AG20443 (cell line): Measurements from ENCODE around the gene BGLAP.

Experiments
- DNase-seq: peaks from one replicate; pipeline ENCODE4 v3.0.0; 2012; ENCODE audit warnings: low spot score, mixed read lengths

BGLAP gene

GRCh38 chr1:156258859-156259258 is 16.9 kb downstream of the BGLAP start:
- DNase-seq: no peak

- DNase-seq: no peak
Measured at GRCh38 chr1:156259805-156260204, 17.8 kb downstream of the BGLAP start.

- no peak for DNase-seq
Measured at GRCh38 chr1:156260896-156261295, 18.9 kb downstream of the BGLAP start.

- DNase-seq: peak; percentile 91
Measured at GRCh38 chr1:156262461-156263287, 20.7 kb downstream of the BGLAP start.

- DNase-seq: no peak
Measured at GRCh38 chr1:156263288-156263655, 21.3 kb downstream of the BGLAP start.

GRCh38 chr1:156266051-156266450 is 24.1 kb downstream of the BGLAP start:
- DNase-seq: no peak

- DNase-seq: no peak
Measured at GRCh38 chr1:156268336-156268735, 26.4 kb downstream of the BGLAP start.

GRCh38 chr1:156270314-156270713 is 28.3 kb downstream of the BGLAP start:
- no peak for DNase-seq

- peak; percentile 20 for DNase-seq
Measured at GRCh38 chr1:156276532-156276931, 34.5 kb downstream of the BGLAP start.

GRCh38 chr1:156276966-156277381 is 35.0 kb downstream of the BGLAP start:
- DNase-seq: peak; percentile 24

- no peak for DNase-seq
Measured at GRCh38 chr1:156279837-156280236, 37.9 kb downstream of the BGLAP start.

GRCh38 chr1:156281281-156281680 is 39.3 kb downstream of the BGLAP start:
- peak; percentile 56 for DNase-seq

- DNase-seq: no peak
Measured at GRCh38 chr1:156281693-156282478, 39.9 kb downstream of the BGLAP start.

- peak; percentile 96 for DNase-seq
Measured at GRCh38 chr1:156282479-156283222, 40.7 kb downstream of the BGLAP start, which contains the start of gene SMG5. SMG5 (minus strand) TSS chr1:156282825; CDS start chr1:156282680, 145 bp downstream.

- no peak for DNase-seq
Measured at GRCh38 chr1:156283521-156283920, 41.5 kb downstream of the BGLAP start.

GRCh38 chr1:156284112-156284511 is 42.1 kb downstream of the BGLAP start, which contains the start of gene TMEM79:
TMEM79 (plus strand) TSS chr1:156284325; CDS start chr1:156285227, 902 bp downstream.
- no peak for DNase-seq

GRCh38 chr1:156284757-156285156 is 42.8 kb downstream of the BGLAP start:
- no peak for DNase-seq

GRCh38 chr1:156285437-156285836 is 43.5 kb downstream of the BGLAP start:
- no peak for DNase-seq

- DNase-seq: no peak
Measured at GRCh38 chr1:156286061-156286460, 44.1 kb downstream of the BGLAP start.

- no peak for DNase-seq
Measured at GRCh38 chr1:156289857-156290256, 47.9 kb downstream of the BGLAP start.

- peak; percentile 98 for DNase-seq
Measured at GRCh38 chr1:156291226-156292061, 49.5 kb downstream of the BGLAP start.
